ENCODE results near the gene CCNF.

DNA sequence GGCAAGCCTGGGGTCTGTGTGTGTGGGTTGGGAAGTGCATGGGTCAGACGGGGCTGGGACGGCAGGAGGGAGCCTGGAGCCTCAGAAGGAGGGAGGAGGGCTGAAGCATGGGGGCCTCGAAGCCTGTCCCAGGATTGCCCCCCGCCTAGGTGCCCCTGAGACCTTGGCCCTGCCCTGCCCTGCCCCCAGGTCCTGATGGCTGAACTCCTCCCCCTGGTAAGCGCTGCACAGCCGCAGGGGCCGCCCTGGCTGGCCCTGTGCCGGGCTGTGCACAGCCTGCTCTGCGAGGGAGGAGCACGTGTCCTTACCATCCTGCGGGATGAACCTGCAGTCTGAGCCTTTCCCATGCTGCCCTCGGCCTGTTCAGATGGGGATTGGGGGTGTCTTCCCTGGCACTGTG is 35.1 kb downstream of the CCNF start:
- TF ChIP-seq CTCF (IDR thresholded peaks at IDR 0.05; ENCODE audit: borderline replicate concordance, extremely low read depth, low read length, poor library complexity, severe bottlenecking) (no peak), EZH2 (IDR thresholded peaks at IDR 0.05; ENCODE audit: borderline replicate concordance, low read depth, low read length, severe bottlenecking) (no peak)

All from DND-41 (cell line).